ENCODE results near the gene NKX2-1. TPM values are rescaled to one million over a fixed set of nuclear protein-coding genes. Genes with fewer than 3 reads are reported as not detected.

NKX2-1 gene
- total and polyA plus RNA-seq, 5 donors, result 0.25 TPM; not detected in 4

DNA sequence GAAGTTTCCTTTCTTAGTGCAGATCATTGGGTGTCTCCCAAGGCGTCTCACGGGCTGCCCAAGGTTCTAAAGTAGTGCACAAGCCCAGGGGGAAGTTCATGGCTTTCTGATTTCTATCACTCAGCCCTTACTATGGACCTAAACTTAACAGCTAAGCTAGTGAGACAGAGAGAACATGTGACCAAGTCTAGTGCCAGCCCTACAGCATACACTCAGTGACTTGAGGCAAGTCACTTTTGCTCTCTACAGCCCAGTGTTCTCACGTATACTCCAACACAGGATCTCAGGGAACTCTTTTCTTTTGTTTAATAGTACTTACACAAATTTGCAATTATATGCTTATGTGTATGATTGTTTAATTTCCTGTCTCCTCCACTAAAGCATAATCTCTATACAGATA, 48.6 kb downstream of the NKX2-1 start:
- no peaks in the 10 kb centered on the region for H3K27me3 ChIP-seq (ENCODE audit: control insufficient read depth, insufficient read depth)
- ATAC-seq, result no peak
- WGBS, result 77% methylated on average over 3 of the region's 3 CpGs
- no peak for DNase-seq
- H3K9me3 ChIP-seq (ENCODE audit: control insufficient read depth, low read length), result no peaks in the 10 kb centered on the region
- H3K27ac ChIP-seq (ENCODE audit: low read length), result no peak overlapping the region
- H3K4me1 ChIP-seq (ENCODE audit: control insufficient read depth, insufficient read depth, low read length), result no peaks in the 10 kb centered on the region
- intact Hi-C loops (cut with DNase I), result no loop called here
- no peak overlapping the region for H3K4me3 ChIP-seq (ENCODE audit: low read length)

DNA sequence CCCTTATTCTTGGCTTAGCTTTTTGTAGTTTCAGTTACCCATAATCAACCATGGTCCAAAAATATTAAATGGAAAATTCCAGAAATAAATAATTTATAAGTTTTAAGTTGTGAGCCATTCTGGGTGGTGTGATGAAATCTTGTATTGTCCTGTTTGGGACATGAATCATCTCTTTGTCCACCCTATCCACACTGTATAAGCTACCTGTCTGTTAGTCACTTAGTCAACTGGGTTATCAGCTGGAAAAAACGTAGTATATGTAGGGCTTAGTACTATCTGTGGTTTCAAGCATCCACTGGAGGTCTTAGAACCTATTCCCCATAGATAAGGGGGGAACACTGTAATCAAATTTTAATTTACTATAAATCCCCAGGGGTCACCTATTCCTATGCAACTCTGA, 52.7 kb downstream of the NKX2-1 start:
- no peak for ATAC-seq
- no peak overlapping the region for H3K4me3 ChIP-seq (ENCODE audit: low read length)
- 42% methylated on average over 1 of the region's 1 CpG for WGBS

More for the DNA sequence above, 52.7 kb downstream of the NKX2-1 start:
- Histone ChIP-seq H3K27ac (ENCODE audit: low read length) (no peak overlapping the region), H3K4me1 (ENCODE audit: control insufficient read depth, insufficient read depth, low read length) (no peaks in the 10 kb centered on the region), H3K27me3 (ENCODE audit: control insufficient read depth, insufficient read depth) (peaks cover 3% of the 10 kb centered on the region), H3K9me3 (ENCODE audit: control insufficient read depth, low read length) (no peaks in the 10 kb centered on the region)
- DNase-seq, result no peak
- intact Hi-C loops (cut with DNase I), result no loop called here

Other genes with a start within 250 kb of the NKX2-1 start
- gene MBIP, start 199.6 kb downstream of the NKX2-1 start, total RNA-seq, result 10 to 100 TPM; 11.3 to 14.0 (median 12.8) TPM
- 12.4 TPM for gene MBIP, start 199.6 kb downstream of the NKX2-1 start, polyA plus RNA-seq
- gene NKX2-8, start 62.4 kb upstream of the NKX2-1 start, total RNA-seq, result not detected
- gene NKX2-8, start 62.4 kb upstream of the NKX2-1 start, polyA plus RNA-seq, result not detected
- gene PAX9, start 141.6 kb upstream of the NKX2-1 start, total RNA-seq, result not detected
- gene PAX9, start 141.6 kb upstream of the NKX2-1 start, polyA plus RNA-seq, result not detected

All from right cardiac atrium (tissue), 5 donors.